NCI-H2081 (cell line): ENCODE measurements around the gene ETV5.

Source experiments
- DNase-seq, 2 experiments: peaks; one replicate each; lab custom pipeline; 2025; lab: John Stamatoyannopoulos, UW

The ETV5 gene

GRCh38 chr3:186095561-186096081 lies 13.3 kb downstream of the ETV5 start:
- DNase-seq: no peak

- no peak for DNase-seq
Observed at GRCh38 chr3:186094696-186095425, 14.0 kb downstream of the ETV5 start.

- DNase-seq: no peak
Observed at GRCh38 chr3:186094271-186094670, 14.6 kb downstream of the ETV5 start.

- no peak for DNase-seq
Observed at GRCh38 chr3:186093271-186093900, 15.5 kb downstream of the ETV5 start.

GRCh38 chr3:186092360-186093070 lies 16.4 kb downstream of the ETV5 start:
- no peak for DNase-seq

GRCh38 chr3:186090901-186091300 lies 18.0 kb downstream of the ETV5 start:
- no peak for DNase-seq

GRCh38 chr3:186088335-186088734 lies 20.6 kb downstream of the ETV5 start:
- no peak for DNase-seq

GRCh38 chr3:186084264-186084663 lies 24.6 kb downstream of the ETV5 start:
- no peak for DNase-seq

GRCh38 chr3:186083746-186084145 lies 25.1 kb downstream of the ETV5 start:
- DNase-seq: no peak

GRCh38 chr3:186082150-186082549 lies 26.7 kb downstream of the ETV5 start:
- no peak for DNase-seq

- no peak for DNase-seq
Observed at GRCh38 chr3:186081678-186082077, 27.2 kb downstream of the ETV5 start.

GRCh38 chr3:186080849-186081438 lies 27.9 kb downstream of the ETV5 start:
- DNase-seq: no peak

- no peak for DNase-seq
Observed at GRCh38 chr3:186079925-186080324, 29.0 kb downstream of the ETV5 start.

- no peak for DNase-seq
Observed at GRCh38 chr3:186077466-186077865, 31.4 kb downstream of the ETV5 start.

- DNase-seq: no peak
Observed at GRCh38 chr3:186075931-186076567, 32.8 kb downstream of the ETV5 start.

GRCh38 chr3:186075489-186075888 lies 33.4 kb downstream of the ETV5 start:
- DNase-seq: no peak

- no peak for DNase-seq
Observed at GRCh38 chr3:186073641-186074040, 35.2 kb downstream of the ETV5 start.

GRCh38 chr3:186070996-186071395 lies 37.9 kb downstream of the ETV5 start:
- DNase-seq: no peak

GRCh38 chr3:186070550-186070949 lies 38.3 kb downstream of the ETV5 start:
- no peak for DNase-seq

GRCh38 chr3:186070133-186070532 lies 38.8 kb downstream of the ETV5 start:
- DNase-seq: no peak

- DNase-seq: no peak
Observed at GRCh38 chr3:186069199-186069598, 39.7 kb downstream of the ETV5 start.

- DNase-seq: no peak
Observed at GRCh38 chr3:186068243-186068552, 40.7 kb downstream of the ETV5 start.
